ENCODE measurements around the gene ADRA1B.
A peak's percentile ranks its signal among the peaks of the same experiment; 100 is the strongest.
"Not testable (repeated sequence)": the region's sequence is repeated elsewhere in the genome, so short reads cannot be mapped to it uniquely, and the experiment has no call there.

ADRA1B gene

GRCh38 chr5:159933531-159934485 lies 17.5 kb downstream of the ADRA1B start:
- no peak for DNase-seq

GRCh38 chr5:159935946-159936345 lies 19.7 kb downstream of the ADRA1B start:
- no peak for DNase-seq

GRCh38 chr5:159936686-159937329 lies 20.5 kb downstream of the ADRA1B start:
- no peak for DNase-seq

GRCh38 chr5:159937580-159937979 lies 21.3 kb downstream of the ADRA1B start:
- DNase-seq, result no peak

- no peak for DNase-seq
Measured at GRCh38 chr5:159943326-159943725, 27.0 kb downstream of the ADRA1B start.

- DNase-seq, result no peak
Measured at GRCh38 chr5:159944056-159944600, 27.8 kb downstream of the ADRA1B start.

- DNase-seq, result no peak
Measured at GRCh38 chr5:159945359-159945758, 29.1 kb downstream of the ADRA1B start.

- no peak for DNase-seq
Measured at GRCh38 chr5:159947708-159948358, 31.6 kb downstream of the ADRA1B start.

GRCh38 chr5:159951387-159951786 lies 35.1 kb downstream of the ADRA1B start:
- DNase-seq, result no peak

- no peak for DNase-seq
Measured at GRCh38 chr5:159951834-159952233, 35.6 kb downstream of the ADRA1B start.

- no peak for DNase-seq
Measured at GRCh38 chr5:159953609-159954008, 37.3 kb downstream of the ADRA1B start.

GRCh38 chr5:159955056-159955624 lies 38.9 kb downstream of the ADRA1B start:
- DNase-seq, result no peak

GRCh38 chr5:159956074-159956473 lies 39.8 kb downstream of the ADRA1B start:
- no peak for DNase-seq

GRCh38 chr5:159961176-159962160 lies 45.2 kb downstream of the ADRA1B start:
- no peak for DNase-seq

- DNase-seq, result no peak
Measured at GRCh38 chr5:159962214-159962613, 45.9 kb downstream of the ADRA1B start.

GRCh38 chr5:159963935-159964334 lies 47.7 kb downstream of the ADRA1B start:
- no peak for DNase-seq

- peak; percentile 15 for DNase-seq
Measured at GRCh38 chr5:159965031-159965837, 49.0 kb downstream of the ADRA1B start.

GRCh38 chr5:159965838-159966128 lies 49.5 kb downstream of the ADRA1B start:
- not testable (repeated sequence) for DNase-seq

GRCh38 chr5:159969966-159970365 lies 53.7 kb downstream of the ADRA1B start:
- DNase-seq, result no peak

- DNase-seq, result no peak
Measured at GRCh38 chr5:159971038-159971437, 54.8 kb downstream of the ADRA1B start.

- DNase-seq, result no peak
Measured at GRCh38 chr5:159971514-159971913, 55.2 kb downstream of the ADRA1B start.

Measured in stimulated activated CD4-positive, alpha-beta T cell treated with anti-CD3 and anti-CD28 coated beads, Interleukin-12 subunit alpha, Interleukin-12 subunit beta, amount 100 ng/mL, for 4 hours (primary cell).